Stomach (tissue), 9 donors: Measurements from ENCODE around the gene NBEAL2. TPM values are rescaled to one million over a fixed set of nuclear protein-coding genes. Genes with fewer than 3 reads are reported as not detected.

Experiments used
- DNase-seq, 2 donors: peaks; one replicate each; pipeline versions ENCODE4 v3.0.0 to v3.0.0-alpha.2; 2013 to 2019
- H3K27ac ChIP-seq, 5 donors: fragments of 200-600 bp in 4 of 5; sonication (generic) in 4 of 5; one replicate each; pipeline ENCODE4 v1.5.1; 2013 to 2019; ENCODE audit warnings: mild to moderate bottlenecking in 1 of 5, moderate library complexity in 1 of 5
- H3K27me3 ChIP-seq, 3 donors: fragments of 200-600 bp; sonication (generic); one replicate each; pipeline ENCODE4 v1.5.1; 2017 to 2019; ENCODE audit warnings: mixed run types in 1 of 3
- H3K36me3 ChIP-seq, 4 donors: fragments of 200-600 bp; sonication (generic); 1 replicate in 3 of 4; 2 replicates in 1 of 4; pipeline ENCODE4 v1.5.1; 2016 to 2019
- H3K4me1 ChIP-seq, 4 donors: fragments of 200-600 bp; sonication (generic); one replicate each; pipeline ENCODE4 v1.5.1; 2016 to 2019
- H3K4me3 ChIP-seq, 4 donors: fragments of 200-600 bp; sonication (generic) in 3 of 4; one replicate each; pipeline ENCODE4 v1.5.1; 2016 to 2019; ENCODE audit warnings: mild to moderate bottlenecking in 1 of 4
- H3K9me3 ChIP-seq, 4 donors: fragments of 200-600 bp; sonication (generic); one replicate each; pipeline ENCODE4 v1.5.1; 2016 to 2019
- EP300 ChIP-seq: sonication (generic); formaldehyde crosslinking; IDR thresholded peaks from one replicate; pipeline ENCODE4 v1.6.1; 2017; ENCODE audit warnings: antibody characterized with exemption
- POLR2A ChIP-seq, 4 donors: fragments of 450-650 bp; IDR thresholded peaks; one replicate each; pipeline ENCODE4 v1.6.1; 2016; ENCODE audit warnings: antibody characterized with exemption in 4 of 4, control low read depth in 2 of 4, mild to moderate bottlenecking in 1 of 4, moderate library complexity in 1 of 4
- POLR2AphosphoS5 ChIP-seq, 3 donors: sonication (generic); formaldehyde crosslinking; IDR thresholded peaks; one replicate each; pipeline ENCODE4 v1.6.1; 2016; ENCODE audit warnings: antibody characterized with exemption in 3 of 3
- WGBS, 5 donors: extraction: QIAGEN DNeasy Blood & Tissue Kit in 3 of 5; methylation state at CpG; one replicate each; pipeline versions ENCODE4 v1.1.5 to v1.1.7; 2013 to 2018; 5-methylcytosine and 5-hydroxymethylcytosine counted together
- intact Hi-C: fragments of 100-400 bp; cut with DNase I; formaldehyde crosslinking; loops from one replicate; pipeline ENCODE4 v1.15.1; 2023; ENCODE audit warnings: low total_unique reads
- polyA plus RNA-seq, 3 donors: library from polyadenylated mRNA; stranded (reverse); fragments of 200-250 nt; gene quantifications; one replicate each; pipeline ENCODE4 v1.2.3, GENCODE V29; 2013
- total RNA-seq, 5 donors: library from RNA; depleted of rRNA; stranded (reverse); fragments of >200 nt; gene quantifications; one replicate each; pipeline versions ENCODE4 v1.1.0 to v1.2.3, GENCODE V29; 2014 to 2016
- TF ChIP-seq, protein P1 (sequence below), 7 experiments: fragments of 450-650 bp in 4 of 7; fragments of 200-600 bp in 3 of 7; sonication (generic) in 3 of 7; IDR thresholded peaks; one replicate each; pipeline ENCODE4 v1.5.1; 2016 to 2019; ENCODE audit warnings: antibody characterized with exemption in 7 of 7, control low read depth in 2 of 7, mild to moderate bottlenecking in 1 of 7
- donor health status: healthy with polysubstance abuse.
- donor health status: Bipolar disorder and iron deficiency.
- donor health status: healthy.

NBEAL2 gene
- total and polyA plus RNA-seq, 8 donors: 35.0 to 653 (median 214) TPM

- Histone ChIP-seq H3K27me3 (no peaks in the 10 kb centered on the region), H3K9me3 (no peaks in the 10 kb centered on the region), H3K4me1 (peaks cover 11 to 59% (median 34%) of the 10 kb centered on the region in 4 donors), H3K4me3 (no peak overlapping the region), H3K36me3 (peaks cover 5 to 81% (median 59%) of the 10 kb centered on the region in 4 donors), H3K27ac (peak overlapping the region; percentile 1 to 50 (median 34))
- TF ChIP-seq, protein P1, sequence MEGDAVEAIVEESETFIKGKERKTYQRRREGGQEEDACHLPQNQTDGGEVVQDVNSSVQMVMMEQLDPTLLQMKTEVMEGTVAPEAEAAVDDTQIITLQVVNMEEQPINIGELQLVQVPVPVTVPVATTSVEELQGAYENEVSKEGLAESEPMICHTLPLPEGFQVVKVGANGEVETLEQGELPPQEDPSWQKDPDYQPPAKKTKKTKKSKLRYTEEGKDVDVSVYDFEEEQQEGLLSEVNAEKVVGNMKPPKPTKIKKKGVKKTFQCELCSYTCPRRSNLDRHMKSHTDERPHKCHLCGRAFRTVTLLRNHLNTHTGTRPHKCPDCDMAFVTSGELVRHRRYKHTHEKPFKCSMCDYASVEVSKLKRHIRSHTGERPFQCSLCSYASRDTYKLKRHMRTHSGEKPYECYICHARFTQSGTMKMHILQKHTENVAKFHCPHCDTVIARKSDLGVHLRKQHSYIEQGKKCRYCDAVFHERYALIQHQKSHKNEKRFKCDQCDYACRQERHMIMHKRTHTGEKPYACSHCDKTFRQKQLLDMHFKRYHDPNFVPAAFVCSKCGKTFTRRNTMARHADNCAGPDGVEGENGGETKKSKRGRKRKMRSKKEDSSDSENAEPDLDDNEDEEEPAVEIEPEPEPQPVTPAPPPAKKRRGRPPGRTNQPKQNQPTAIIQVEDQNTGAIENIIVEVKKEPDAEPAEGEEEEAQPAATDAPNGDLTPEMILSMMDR (IDR thresholded peaks at IDR 0.05): no peak
- TF ChIP-seq EP300 (no peak), POLR2A (IDR thresholded peaks at IDR 0.05) (no peak), POLR2AphosphoS5 (IDR thresholded peaks at IDR 0.05) (no peak)
- intact Hi-C loops: no loop called here
- peak in 1 of 2 donors; percentile 25 for DNase-seq
- WGBS, 5 donors: 79 to 100% (median 87%) methylated on average over 2 to 3 of the region's 3 CpGs
Measured at GRCh38 chr3:47013231-47013630, 33.8 kb downstream of the NBEAL2 start.

GRCh38 chr3:47014036-47014435, 34.6 kb downstream of the NBEAL2 start:
- Histone ChIP-seq H3K36me3 (peaks cover 5 to 81% (median 62%) of the 10 kb centered on the region in 4 donors), H3K27me3 (no peaks in the 10 kb centered on the region), H3K9me3 (no peaks in the 10 kb centered on the region), H3K27ac (peak overlapping the region in 4 of 5 donors; percentile 18 to 50 (median 37)), H3K4me1 (peaks cover 7 to 55% (median 28%) of the 10 kb centered on the region in 4 donors), H3K4me3 (no peak overlapping the region)
- intact Hi-C loops: no loop called here
- peak in 1 of 2 donors; percentile 27 for DNase-seq
- no peak for TF ChIP-seq POLR2A (IDR thresholded peaks at IDR 0.05)
- TF ChIP-seq POLR2AphosphoS5 (IDR thresholded peaks at IDR 0.05): peak in 1 of 3 donors; percentile 5

DNA sequence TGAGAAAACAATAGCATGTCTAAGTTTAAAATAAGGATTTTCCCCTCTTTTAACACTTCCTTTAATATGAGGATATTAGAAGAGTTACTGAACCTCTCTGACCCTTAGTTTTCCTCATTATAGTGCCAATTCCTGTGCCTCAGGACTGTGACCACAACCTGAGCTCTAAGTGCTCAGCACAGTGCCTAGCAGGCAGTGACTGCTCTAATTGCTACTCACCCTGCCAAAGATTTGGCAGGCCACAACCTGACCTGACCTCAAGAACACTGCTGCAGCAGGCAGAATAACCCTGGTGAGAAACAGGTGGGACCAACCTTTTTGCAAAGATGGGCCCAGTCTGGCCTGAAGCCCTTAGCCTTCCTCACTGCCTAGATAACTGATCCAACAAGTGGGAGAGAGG, 35.7 kb downstream of the NBEAL2 start:
- TF ChIP-seq POLR2A (IDR thresholded peaks at IDR 0.05): no peak
- TF ChIP-seq, protein P1 (IDR thresholded peaks at IDR 0.05): no peak
- no peak for TF ChIP-seq POLR2AphosphoS5 (IDR thresholded peaks at IDR 0.05)
- TF ChIP-seq EP300: no peak
- Histone ChIP-seq H3K4me3 (no peak overlapping the region), H3K27me3 (no peaks in the 10 kb centered on the region), H3K4me1 (peaks cover 7 to 46% (median 20%) of the 10 kb centered on the region in 4 donors), H3K36me3 (peaks cover 8 to 84% (median 67%) of the 10 kb centered on the region in 4 donors), H3K9me3 (no peaks in the 10 kb centered on the region), H3K27ac (peak overlapping the region in 2 of 5 donors; percentile 12 to 61)
- intact Hi-C loops: no loop called here
- DNase-seq: no peak

- 72 to 82% (median 75%) methylated on average over 4 of the region's 4 CpGs for WGBS, 5 donors
- H3K27me3 ChIP-seq: no peaks in the 10 kb centered on the region
- H3K36me3 ChIP-seq: peaks cover 8 to 75% (median 68%) of the 10 kb centered on the region in 4 donors
- TF ChIP-seq POLR2AphosphoS5 (IDR thresholded peaks at IDR 0.05) (no peak), EP300 (no peak), POLR2A (IDR thresholded peaks at IDR 0.05) (no peak)
- TF ChIP-seq, protein P1 (IDR thresholded peaks at IDR 0.05): no peak
- no peak overlapping the region for H3K4me3 ChIP-seq
- peaks cover 7 to 47% (median 23%) of the 10 kb centered on the region in 4 donors for H3K4me1 ChIP-seq
- H3K27ac ChIP-seq: peak overlapping the region; percentile 17 to 61 (median 36)
- DNase-seq: no peak
- no peaks in the 10 kb centered on the region for H3K9me3 ChIP-seq
- intact Hi-C loops: no loop called here
Measured at GRCh38 chr3:47016086-47016933, 36.8 kb downstream of the NBEAL2 start.
